K562 (cell line): ENCODE results near the gene LCNL1.

ENCODE experiments used
- CTCF ChIP-seq, 3 experiments: IDR thresholded peaks in 2 of 3; conservative IDR thresholded peaks in 1 of 3; 2 replicates each; pipeline ENCODE4 v1.5.1; 2011 to 2012; ENCODE audit warnings: low read length in 3 of 3, mild to moderate bottlenecking in 3 of 3, control low read depth in 2 of 3, improper control_type of control experiment in 1 of 3, inconsistent platforms in 1 of 3, low read depth in 1 of 3, mixed read lengths in 1 of 3, moderate library complexity in 1 of 3; ENCODE audit not compliant: insufficient read depth in 2 of 3
- GATAD2A ChIP-seq: fragments of 450-650 bp; IDR thresholded peaks from 2 replicates; pipeline ENCODE4 v1.6.1; 2017
- GATAD2B ChIP-seq: fragments of 450-650 bp; IDR thresholded peaks from 2 replicates; pipeline ENCODE4 v1.6.1; 2017; ENCODE audit warnings: mild to moderate bottlenecking, borderline replicate concordance
- JUN ChIP-seq, 2 experiments: sonication (generic) in 1 of 2; formaldehyde crosslinking in 1 of 2; IDR thresholded peaks; 2 replicates each; pipeline versions ENCODE4 v1.6.1 to v1.8.0; 2012 to 2022; ENCODE audit warnings: borderline replicate concordance in 2 of 2, mild to moderate bottlenecking in 2 of 2, improper control_type of control experiment in 1 of 2, low read depth in 1 of 2, low read length in 1 of 2, missing genetic modification reagents in 1 of 2
- MTA1 ChIP-seq: fragments of 450-650 bp; IDR thresholded peaks from 2 replicates; pipeline ENCODE4 v1.6.1; 2017; ENCODE audit warnings: borderline replicate concordance
- POLR2A ChIP-seq: fragments of 450-650 bp; conservative IDR thresholded peaks from 2 replicates; pipeline ENCODE4 v1.6.1; 2016
- PRDM10 ChIP-seq: fragments of 450-650 bp; IDR thresholded peaks from 2 replicates; pipeline ENCODE4 v1.6.1; 2018; ENCODE audit not compliant: partially characterized antibody
- SRSF1 ChIP-seq: fragments of 200-400 bp; formaldehyde crosslinking; IDR thresholded peaks from 2 replicates; pipeline ENCODE4 v1.6.1; 2017; ENCODE audit warnings: mild to moderate bottlenecking, low read depth, low read length, moderate library complexity

GRCh38 chr9:137029058-137029936 lies 46.5 kb downstream of the LCNL1 start:
- TF ChIP-seq MTA1, result no peak
- no peak for TF ChIP-seq GATAD2A
- no peak for TF ChIP-seq SRSF1
- TF ChIP-seq CTCF (IDR thresholded peaks at IDR 0.05 in 2 of 3, conservative IDR thresholded peaks at IDR 0.05 in 1 of 3; ENCODE audit: insufficient read depth in 2 of 3, low read depth in 1 of 3, low read length in 3 of 3), result peak; percentile 89 to 92 (median 90)
- no peak for TF ChIP-seq GATAD2B
- no peak for TF ChIP-seq JUN (IDR thresholded peaks at IDR 0.05; ENCODE audit: borderline replicate concordance, low read depth, low read length)
- TF ChIP-seq JUN (CRISPR knock-in tag; IDR thresholded peaks at IDR 0.05; ENCODE audit: borderline replicate concordance), result 0 out of 2 replicates have a peak, but pooled peaks have one; percentile 6
- no peak for TF ChIP-seq POLR2A
- TF ChIP-seq PRDM10, result no peak
